Measurements from ENCODE around the gene ALOXE3. TPM values are rescaled to one million over a fixed set of nuclear protein-coding genes. Genes with fewer than 3 reads are reported as not detected.
"Not testable (repeated sequence)": the region's sequence is repeated elsewhere in the genome, so short reads cannot be mapped to it uniquely, and the experiment has no call there.

ALOXE3 gene
- total and polyA plus RNA-seq, 4 donors = not detected

- WGBS, 2 donors = 84 to 87% methylated on average over 18 to 20 of the region's 20 CpGs
- Histone ChIP-seq H3K36me3 (ENCODE audit: control insufficient read depth in 1 of 2, insufficient read depth in 2 of 2, low read length in 1 of 2) (no peaks in the 10 kb centered on the region), H3K27me3 (ENCODE audit: control insufficient read depth in 1 of 2, insufficient read depth in 2 of 2, low read length in 1 of 2) (peaks cover 0 to 2% of the 10 kb centered on the region in 2 donors), H3K9me3 (ENCODE audit: control insufficient read depth, low read length) (no peaks in the 10 kb centered on the region), H3K4me3 (ENCODE audit: low read length in 2 of 2) (no peak within 1 kb of the TSS), H3K27ac (ENCODE audit: low read depth in 1 of 2, low read length in 2 of 2) (no peak within 1 kb of the TSS), H3K4me1 (ENCODE audit: control insufficient read depth in 1 of 2, insufficient read depth in 2 of 2, low read length in 2 of 2) (no peaks in the 10 kb centered on the region)
- peak; percentile 8 for ATAC-seq (ENCODE audit: low FRiP score)
- DNase-seq = no peak
- intact Hi-C loops (cut with DNase I) = no loop called here
Observed at GRCh38 chr17:8087075-8087951, 31.0 kb downstream of the ALOXE3 start, which contains the start of gene ALOX12B. Gene ALOX12B, minus strand, starts transcription at chr17:8087716. Its CDS starts 274 bp downstream, at chr17:8087442.

- H3K36me3 ChIP-seq (ENCODE audit: control insufficient read depth in 1 of 2, insufficient read depth in 2 of 2, low read length in 1 of 2) = no peaks in the 10 kb centered on the region
- H3K9me3 ChIP-seq (ENCODE audit: control insufficient read depth, low read length) = no peaks in the 10 kb centered on the region
- H3K4me1 ChIP-seq (ENCODE audit: control insufficient read depth in 1 of 2, insufficient read depth in 2 of 2, low read length in 2 of 2) = no peaks in the 10 kb centered on the region
- peak in 1 of 2 donors; percentile 34 for DNase-seq
- WGBS, 2 donors = 88 to 95% methylated on average over 6 of the region's 6 CpGs
- no peak overlapping the region for H3K4me3 ChIP-seq (ENCODE audit: low read length in 2 of 2)
- no peak for ATAC-seq (ENCODE audit: low FRiP score)
- no peaks in the 10 kb centered on the region for H3K27me3 ChIP-seq (ENCODE audit: control insufficient read depth in 1 of 2, insufficient read depth in 2 of 2, low read length in 1 of 2)
- intact Hi-C loops (cut with DNase I) = no loop called here
- H3K27ac ChIP-seq (ENCODE audit: low read depth in 1 of 2, low read length in 2 of 2) = no peak overlapping the region
Observed at GRCh38 chr17:8084250-8084649, 34.1 kb downstream of the ALOXE3 start.

DNA sequence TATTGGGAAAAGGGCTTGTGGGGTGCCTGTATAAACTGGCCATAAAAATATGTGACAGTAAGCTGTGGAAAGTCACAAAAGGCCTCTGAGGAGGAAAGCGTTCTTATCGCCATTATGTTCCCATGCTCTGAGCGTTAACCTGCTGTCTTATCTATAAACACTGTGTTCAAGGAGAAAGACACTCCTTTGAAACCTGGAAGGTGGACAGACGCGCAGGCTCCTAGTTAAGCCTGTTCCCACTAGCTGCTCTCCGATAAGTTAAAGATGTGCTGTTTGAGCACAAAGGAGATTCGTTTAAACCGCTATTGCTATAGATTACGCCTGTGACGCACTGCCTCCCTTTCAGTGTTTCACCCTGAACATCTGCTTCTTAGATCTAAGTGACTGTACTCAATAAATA lies 36.0 kb downstream of the ALOXE3 start:
- Histone ChIP-seq H3K4me1 (ENCODE audit: control insufficient read depth in 1 of 2, insufficient read depth in 2 of 2, low read length in 2 of 2) (no peaks in the 10 kb centered on the region), H3K4me3 (ENCODE audit: low read length in 2 of 2) (no peak overlapping the region), H3K36me3 (ENCODE audit: control insufficient read depth in 1 of 2, insufficient read depth in 2 of 2, low read length in 1 of 2) (no peaks in the 10 kb centered on the region), H3K27me3 (ENCODE audit: control insufficient read depth in 1 of 2, insufficient read depth in 2 of 2, low read length in 1 of 2) (no peaks in the 10 kb centered on the region), H3K9me3 (ENCODE audit: control insufficient read depth, low read length) (no peaks in the 10 kb centered on the region), H3K27ac (ENCODE audit: low read depth in 1 of 2, low read length in 2 of 2) (no peak overlapping the region)
- intact Hi-C loops (cut with DNase I) = no loop called here
- 88% methylated on average over 10 of the region's 10 CpGs for WGBS, 2 donors
- ATAC-seq (ENCODE audit: low FRiP score) (no peak), DNase-seq (peak in 1 of 2 donors; percentile 9)

- H3K27ac ChIP-seq (ENCODE audit: low read depth in 1 of 2, low read length in 2 of 2) = no peak overlapping the region
- DNase-seq (no peak), ATAC-seq (ENCODE audit: low FRiP score) (no peak)
- 93 to 94% methylated on average over 3 of the region's 3 CpGs for WGBS, 2 donors
- no peak overlapping the region for H3K4me3 ChIP-seq (ENCODE audit: low read length in 2 of 2)
- no peaks in the 10 kb centered on the region for H3K27me3 ChIP-seq (ENCODE audit: control insufficient read depth in 1 of 2, insufficient read depth in 2 of 2, low read length in 1 of 2)
- intact Hi-C loops (cut with DNase I) = no loop called here
- H3K36me3 ChIP-seq (ENCODE audit: control insufficient read depth in 1 of 2, insufficient read depth in 2 of 2, low read length in 1 of 2) = no peaks in the 10 kb centered on the region
- no peaks in the 10 kb centered on the region for H3K4me1 ChIP-seq (ENCODE audit: control insufficient read depth in 1 of 2, insufficient read depth in 2 of 2, low read length in 2 of 2)
- H3K9me3 ChIP-seq (ENCODE audit: control insufficient read depth, low read length) = no peaks in the 10 kb centered on the region
Observed at GRCh38 chr17:8081876-8082275, 36.4 kb downstream of the ALOXE3 start.

DNA sequence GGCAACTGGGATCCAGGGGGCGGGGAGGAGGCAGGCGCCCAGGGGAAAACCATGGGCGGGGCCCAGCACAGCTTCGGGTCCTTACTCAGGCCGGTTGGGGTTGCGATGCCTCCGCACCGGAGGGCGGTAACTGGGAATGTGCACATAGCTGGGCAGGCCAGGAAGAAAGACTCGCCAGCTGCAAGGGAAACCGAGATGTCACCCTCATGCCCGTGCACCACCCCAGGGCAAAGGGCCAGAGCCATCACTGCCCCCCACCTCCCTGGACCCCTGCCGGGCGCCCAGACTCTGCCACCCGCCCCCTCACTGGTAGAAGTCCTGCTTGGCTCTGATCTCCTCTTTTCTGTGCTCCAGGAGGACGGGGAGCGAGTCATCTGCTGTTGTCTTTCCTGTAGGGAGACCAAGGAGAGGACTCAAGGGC lies 37.5 kb downstream of the ALOXE3 start:
- H3K9me3 ChIP-seq (ENCODE audit: control insufficient read depth, low read length) = no peaks in the 10 kb centered on the region
- H3K4me1 ChIP-seq (ENCODE audit: control insufficient read depth in 1 of 2, insufficient read depth in 2 of 2, low read length in 2 of 2) = no peaks in the 10 kb centered on the region
- no peaks in the 10 kb centered on the region for H3K27me3 ChIP-seq (ENCODE audit: control insufficient read depth in 1 of 2, insufficient read depth in 2 of 2, low read length in 1 of 2)
- no peak for ATAC-seq (ENCODE audit: low FRiP score)
- DNase-seq = peak in 1 of 2 donors; percentile 37
- H3K27ac ChIP-seq (ENCODE audit: low read depth in 1 of 2, low read length in 2 of 2) = no peak overlapping the region
- no peaks in the 10 kb centered on the region for H3K36me3 ChIP-seq (ENCODE audit: control insufficient read depth in 1 of 2, insufficient read depth in 2 of 2, low read length in 1 of 2)
- WGBS, 2 donors = 28 to 31% methylated on average over 15 to 17 of the region's 17 CpGs
- intact Hi-C loops (cut with DNase I) = no loop called here
- no peak overlapping the region for H3K4me3 ChIP-seq (ENCODE audit: low read length in 2 of 2)

DNA sequence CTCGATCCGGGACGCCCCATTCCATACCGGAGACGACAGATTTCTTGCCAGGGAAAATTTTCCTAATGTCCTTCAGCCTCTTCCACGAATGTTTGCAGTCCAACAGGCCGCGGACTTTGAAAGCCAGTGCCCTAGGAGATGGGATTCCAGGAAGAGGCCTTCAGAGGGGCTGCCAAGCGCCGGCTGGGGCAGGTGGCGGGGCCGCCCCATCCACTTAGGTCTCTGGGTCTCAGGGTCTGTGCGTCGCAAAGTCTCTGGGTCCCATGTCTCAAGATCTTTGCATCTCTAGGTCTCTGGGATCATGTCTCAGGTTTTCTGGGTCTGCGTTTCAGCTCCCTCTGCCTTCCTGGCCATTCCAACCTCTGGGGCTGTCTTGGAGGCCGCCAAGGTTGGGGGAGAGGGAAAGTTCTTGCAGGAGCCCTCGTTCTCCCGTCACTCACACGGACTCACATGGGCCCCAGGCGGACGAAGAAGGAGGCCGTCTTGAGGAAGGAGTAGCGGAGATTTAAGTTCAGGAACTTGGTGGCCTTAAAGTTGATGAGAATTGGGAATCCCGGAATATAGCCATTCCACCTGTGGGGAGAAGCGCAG lies 38.0 kb downstream of the ALOXE3 start:
- DNase-seq (no peak), ATAC-seq (ENCODE audit: low FRiP score) (peak; percentile 27)
- Histone ChIP-seq H3K27me3 (ENCODE audit: control insufficient read depth in 1 of 2, insufficient read depth in 2 of 2, low read length in 1 of 2) (no peaks in the 10 kb centered on the region), H3K9me3 (ENCODE audit: control insufficient read depth, low read length) (no peaks in the 10 kb centered on the region), H3K4me1 (ENCODE audit: control insufficient read depth in 1 of 2, insufficient read depth in 2 of 2, low read length in 2 of 2) (no peaks in the 10 kb centered on the region), H3K27ac (ENCODE audit: low read depth in 1 of 2, low read length in 2 of 2) (no peak overlapping the region), H3K4me3 (ENCODE audit: low read length in 2 of 2) (no peak overlapping the region), H3K36me3 (ENCODE audit: control insufficient read depth in 1 of 2, insufficient read depth in 2 of 2, low read length in 1 of 2) (no peaks in the 10 kb centered on the region)
- intact Hi-C loops (cut with DNase I) = no loop called here
- WGBS, 2 donors = 15 to 18% methylated on average over 25 of the region's 25 CpGs

- 2% methylated on average over 79 to 87 of the region's 87 CpGs for WGBS, 2 donors
- Histone ChIP-seq H3K36me3 (ENCODE audit: control insufficient read depth in 1 of 2, insufficient read depth in 2 of 2, low read length in 1 of 2) (no peaks in the 10 kb centered on the region), H3K27me3 (ENCODE audit: control insufficient read depth in 1 of 2, insufficient read depth in 2 of 2, low read length in 1 of 2) (no peaks in the 10 kb centered on the region)
Observed at GRCh38 chr17:8079291-8080207, 38.8 kb downstream of the ALOXE3 start.

GRCh38 chr17:8077939-8078338 lies 40.4 kb downstream of the ALOXE3 start:
- ATAC-seq (ENCODE audit: low FRiP score); H3K4me3 ChIP-seq (ENCODE audit: low read length in 2 of 2); DNase-seq; H3K27me3 ChIP-seq (ENCODE audit: control insufficient read depth in 1 of 2, insufficient read depth in 2 of 2, low read length in 1 of 2); H3K27ac ChIP-seq (ENCODE audit: low read depth in 1 of 2, low read length in 2 of 2); H3K9me3 ChIP-seq (ENCODE audit: control insufficient read depth, low read length); H3K4me1 ChIP-seq (ENCODE audit: control insufficient read depth in 1 of 2, insufficient read depth in 2 of 2, low read length in 2 of 2); H3K36me3 ChIP-seq (ENCODE audit: control insufficient read depth in 1 of 2, insufficient read depth in 2 of 2, low read length in 1 of 2): not testable (repeated sequence)
- WGBS, 2 donors = 86 to 91% methylated on average over 5 of the region's 5 CpGs
- intact Hi-C loops (cut with DNase I) = loop anchor here in 1 of 2 donors (10.0 kb wide), 1 partner anchor 227 kb away; no protein-coding TSS in a partner anchor

More at GRCh38 chr17:8079291-8080207, 38.8 kb downstream of the ALOXE3 start:
- DNase-seq (peak; percentile 76 to 93), ATAC-seq (ENCODE audit: low FRiP score) (peak; percentile 92)
- H3K9me3 ChIP-seq (ENCODE audit: control insufficient read depth, low read length) = no peaks in the 10 kb centered on the region
- peak overlapping the region in 1 of 2 donors; percentile 11 for H3K4me3 ChIP-seq (ENCODE audit: low read length in 2 of 2)
- intact Hi-C loops (cut with DNase I) = loop anchor here in 1 of 2 donors (10.0 kb wide), 1 partner anchor 225 kb away; no protein-coding TSS in a partner anchor
- no peaks in the 10 kb centered on the region for H3K4me1 ChIP-seq (ENCODE audit: control insufficient read depth in 1 of 2, insufficient read depth in 2 of 2, low read length in 2 of 2)
- no peak overlapping the region for H3K27ac ChIP-seq (ENCODE audit: low read depth in 1 of 2, low read length in 2 of 2)
